Measurements from ENCODE around the gene POU2AF1.

POU2AF1 gene

DNA sequence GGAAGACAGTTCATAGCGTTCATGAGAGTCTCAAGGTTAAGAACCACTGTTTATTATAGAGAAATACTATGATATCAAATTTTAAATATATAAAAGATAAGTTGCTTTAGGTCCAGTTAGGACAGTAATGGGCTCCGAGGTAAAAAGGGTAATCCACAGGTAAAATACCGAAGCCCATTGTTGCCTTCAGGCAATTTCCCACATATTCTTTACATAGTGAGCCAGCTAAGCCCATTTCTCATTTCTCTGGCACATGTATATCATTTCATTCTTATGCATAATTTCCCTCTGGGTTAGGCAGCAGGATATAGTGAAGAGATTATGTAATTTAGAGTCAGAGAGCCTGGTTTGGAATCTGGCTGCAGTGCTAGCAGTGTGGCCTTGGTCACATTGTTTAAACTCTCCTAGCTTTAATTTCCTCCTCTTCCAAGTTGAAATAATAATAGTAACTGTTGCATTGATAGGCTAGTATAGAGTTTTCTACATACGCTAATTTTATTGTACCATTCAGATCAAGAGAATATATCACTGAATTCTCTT lies 7.6 kb upstream of the POU2AF1 start:
- no peak overlapping the region for H3K4me3 ChIP-seq (ENCODE audit: low read depth in 1 of 2, low read length in 1 of 2)
- H3K36me3 ChIP-seq = no peaks in the 10 kb centered on the region
- no peaks in the 10 kb centered on the region for H3K27me3 ChIP-seq
- H3K9me3 ChIP-seq = no peaks in the 10 kb centered on the region
- H3K4me1 ChIP-seq (ENCODE audit: control insufficient read depth in 1 of 2, insufficient read depth in 1 of 2, low read depth in 1 of 2, low read length in 1 of 2) = no peaks in the 10 kb centered on the region
- no peak overlapping the region for H3K27ac ChIP-seq
- TF ChIP-seq, protein P1, sequence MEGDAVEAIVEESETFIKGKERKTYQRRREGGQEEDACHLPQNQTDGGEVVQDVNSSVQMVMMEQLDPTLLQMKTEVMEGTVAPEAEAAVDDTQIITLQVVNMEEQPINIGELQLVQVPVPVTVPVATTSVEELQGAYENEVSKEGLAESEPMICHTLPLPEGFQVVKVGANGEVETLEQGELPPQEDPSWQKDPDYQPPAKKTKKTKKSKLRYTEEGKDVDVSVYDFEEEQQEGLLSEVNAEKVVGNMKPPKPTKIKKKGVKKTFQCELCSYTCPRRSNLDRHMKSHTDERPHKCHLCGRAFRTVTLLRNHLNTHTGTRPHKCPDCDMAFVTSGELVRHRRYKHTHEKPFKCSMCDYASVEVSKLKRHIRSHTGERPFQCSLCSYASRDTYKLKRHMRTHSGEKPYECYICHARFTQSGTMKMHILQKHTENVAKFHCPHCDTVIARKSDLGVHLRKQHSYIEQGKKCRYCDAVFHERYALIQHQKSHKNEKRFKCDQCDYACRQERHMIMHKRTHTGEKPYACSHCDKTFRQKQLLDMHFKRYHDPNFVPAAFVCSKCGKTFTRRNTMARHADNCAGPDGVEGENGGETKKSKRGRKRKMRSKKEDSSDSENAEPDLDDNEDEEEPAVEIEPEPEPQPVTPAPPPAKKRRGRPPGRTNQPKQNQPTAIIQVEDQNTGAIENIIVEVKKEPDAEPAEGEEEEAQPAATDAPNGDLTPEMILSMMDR (IDR thresholded peaks at IDR 0.05) = no peak

DNA sequence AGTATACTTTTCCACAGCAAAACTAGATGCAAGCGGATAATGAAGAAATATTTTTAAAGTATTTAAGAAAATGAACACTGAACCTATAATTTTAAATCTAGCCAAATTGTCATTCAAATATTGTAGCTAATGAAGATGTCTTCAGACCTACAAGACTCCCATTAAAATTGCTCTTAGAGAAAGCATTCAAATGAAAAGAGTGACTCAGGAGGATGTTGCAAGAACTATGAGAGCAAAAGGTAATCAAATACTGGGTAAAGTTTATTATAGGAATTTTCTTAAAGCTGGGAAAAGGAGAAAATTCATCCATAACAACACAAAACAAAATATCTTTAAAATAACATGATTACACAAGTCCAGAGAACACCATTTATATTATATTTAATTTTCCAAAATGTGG lies 5.4 kb upstream of the POU2AF1 start:
- TF ChIP-seq, protein P1 (IDR thresholded peaks at IDR 0.05) = no peak
- Histone ChIP-seq H3K9me3 (no peaks in the 10 kb centered on the region), H3K36me3 (no peaks in the 10 kb centered on the region), H3K4me3 (ENCODE audit: low read depth in 1 of 2, low read length in 1 of 2) (no peak overlapping the region), H3K27ac (no peak overlapping the region), H3K4me1 (ENCODE audit: control insufficient read depth in 1 of 2, insufficient read depth in 1 of 2, low read depth in 1 of 2, low read length in 1 of 2) (no peaks in the 10 kb centered on the region), H3K27me3 (peaks cover 15% of the 10 kb centered on the region)

DNA sequence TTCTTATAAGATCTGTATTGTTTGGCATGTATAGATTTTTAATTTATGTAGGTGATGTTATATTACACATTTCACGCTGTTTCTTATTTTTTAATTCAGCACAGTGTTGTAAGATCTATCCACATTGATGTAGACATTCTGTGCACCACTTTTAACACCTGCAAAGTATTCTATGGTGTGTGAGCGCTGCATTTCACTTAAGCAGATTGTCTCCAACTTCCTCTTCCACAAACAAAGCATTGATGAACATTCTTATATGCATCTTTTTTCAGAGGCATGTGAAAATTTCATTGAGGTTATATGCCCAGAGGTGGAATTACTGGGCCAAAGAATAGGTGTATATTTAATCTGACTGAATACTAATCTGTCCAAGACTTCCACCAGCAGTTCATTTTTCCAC lies 3.4 kb upstream of the POU2AF1 start:
- no peak overlapping the region for H3K4me3 ChIP-seq (ENCODE audit: low read depth in 1 of 2, low read length in 1 of 2)
- TF ChIP-seq, protein P1 (IDR thresholded peaks at IDR 0.05) = no peak
- H3K4me1 ChIP-seq (ENCODE audit: control insufficient read depth in 1 of 2, insufficient read depth in 1 of 2, low read depth in 1 of 2, low read length in 1 of 2) = no peaks in the 10 kb centered on the region
- no peak overlapping the region for H3K27ac ChIP-seq
- H3K36me3 ChIP-seq = no peaks in the 10 kb centered on the region
- H3K9me3 ChIP-seq = no peaks in the 10 kb centered on the region
- peaks cover 34% of the 10 kb centered on the region for H3K27me3 ChIP-seq

DNA sequence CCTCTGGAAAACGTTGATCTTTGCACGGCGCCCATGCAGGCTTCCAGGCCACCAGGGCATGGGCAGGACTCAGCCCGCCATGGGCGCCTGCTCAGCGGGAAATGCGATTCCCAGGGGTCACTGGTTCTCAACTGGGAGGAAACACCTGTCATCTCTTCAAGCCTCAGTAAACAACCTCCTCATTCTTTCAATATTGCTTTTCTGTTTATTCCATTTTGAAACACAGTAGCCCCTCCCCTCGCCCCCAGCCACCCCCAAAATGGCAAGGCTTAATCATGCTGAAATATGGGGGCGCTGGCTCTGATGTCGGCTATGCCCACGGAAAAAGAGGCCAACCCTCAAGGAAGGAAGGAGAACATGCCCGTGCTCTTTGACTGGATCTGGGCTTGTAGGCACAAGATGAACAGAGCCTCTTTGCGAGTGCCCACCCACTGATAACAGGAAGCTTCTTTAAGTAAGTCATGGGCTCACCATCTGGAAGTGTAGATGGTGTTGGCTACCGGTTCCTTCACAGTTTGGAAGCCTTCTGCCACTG lies 594 bp upstream of the POU2AF1 start:
- Histone ChIP-seq H3K27ac (no peak overlapping the region), H3K27me3 (peaks cover 34% of the 10 kb centered on the region), H3K4me1 (ENCODE audit: control insufficient read depth in 1 of 2, insufficient read depth in 1 of 2, low read depth in 1 of 2, low read length in 1 of 2) (no peaks in the 10 kb centered on the region), H3K4me3 (ENCODE audit: low read depth in 1 of 2, low read length in 1 of 2) (no peak overlapping the region), H3K36me3 (no peaks in the 10 kb centered on the region), H3K9me3 (no peaks in the 10 kb centered on the region)
- TF ChIP-seq, protein P1 (IDR thresholded peaks at IDR 0.05) = no peak

DNA sequence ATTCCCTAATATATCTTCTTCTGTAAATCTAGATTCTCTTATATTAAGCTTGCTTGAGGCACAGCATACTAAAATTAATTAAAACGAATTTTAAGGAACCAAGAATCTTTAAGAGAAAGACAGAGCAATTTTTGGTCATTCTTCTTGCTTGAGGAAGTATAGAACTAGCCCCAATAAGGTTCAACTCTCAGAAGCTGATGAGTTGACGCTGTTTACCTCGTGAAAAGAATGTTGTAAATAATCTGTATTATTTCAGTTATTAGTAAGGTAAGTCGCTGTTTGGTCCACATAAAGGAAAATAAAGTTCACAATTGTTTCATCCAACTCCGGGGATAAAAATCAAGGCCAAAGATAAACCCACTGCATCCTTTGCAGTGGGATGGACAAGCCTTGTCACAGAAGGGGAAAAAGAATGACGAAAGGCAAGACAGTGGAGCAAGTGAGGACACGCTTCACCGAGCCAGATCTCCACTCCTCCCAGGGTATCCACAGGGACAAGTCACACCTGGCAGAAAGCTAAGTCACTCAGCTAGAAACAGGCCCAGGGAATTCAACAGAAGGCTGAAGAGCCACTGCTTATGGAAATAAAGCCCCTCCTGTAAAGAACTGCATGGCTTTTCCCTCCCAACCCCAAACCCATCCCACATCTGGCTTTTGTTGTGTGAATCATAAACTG lies 752 bp downstream of the POU2AF1 start:
- Histone ChIP-seq H3K27me3 (peaks cover 34% of the 10 kb centered on the region), H3K36me3 (no peaks in the 10 kb centered on the region), H3K4me3 (ENCODE audit: low read depth in 1 of 2, low read length in 1 of 2) (no peak overlapping the region), H3K4me1 (ENCODE audit: control insufficient read depth in 1 of 2, insufficient read depth in 1 of 2, low read depth in 1 of 2, low read length in 1 of 2) (no peaks in the 10 kb centered on the region), H3K9me3 (no peaks in the 10 kb centered on the region), H3K27ac (no peak overlapping the region)
- TF ChIP-seq, protein P1 (IDR thresholded peaks at IDR 0.05) = no peak
